Hepatocyte (in vitro differentiated cells): ENCODE results near the gene LMF1. TPM values are rescaled to one million over a fixed set of nuclear protein-coding genes. Genes with fewer than 3 reads are reported as not detected.
A peak's percentile ranks its signal among the peaks of the same experiment; 100 is the strongest.

Experiments
- DNase-seq: peaks from one replicate; pipeline ENCODE4 v3.0.0-alpha.2; 2016; ENCODE audit warnings: low spot score
- H2AFZ ChIP-seq: fragments of 200-600 bp; sonication (generic); 2 replicates; pipeline ENCODE4 v1.6.0; 2016; ENCODE audit warnings: antibody characterized with exemption, mild to moderate bottlenecking
- H3K27ac ChIP-seq: fragments of 200-600 bp; sonication (generic); 2 replicates; pipeline ENCODE4 v1.5.1; 2016; ENCODE audit warnings: mild to moderate bottlenecking
- H3K27me3 ChIP-seq: fragments of 200-600 bp; sonication (generic); 2 replicates; pipeline ENCODE4 v1.6.1; 2016
- H3K36me3 ChIP-seq: fragments of 200-600 bp; sonication (generic); replicated peaks from 2 replicates; pipeline ENCODE4 v1.5.1; 2016; ENCODE audit warnings: low read depth; ENCODE audit not compliant: insufficient read depth
- H3K4me1 ChIP-seq: fragments of 200-600 bp; sonication (generic); 2 replicates; pipeline ENCODE4 v1.5.1; 2016; ENCODE audit warnings: mild to moderate bottlenecking, moderate library complexity; ENCODE audit not compliant: insufficient read depth
- H3K4me2 ChIP-seq: fragments of 200-600 bp; sonication (generic); 2 replicates; pipeline ENCODE4 v1.6.0; 2016
- H3K4me3 ChIP-seq: fragments of 200-600 bp; sonication (generic); 2 replicates; pipeline ENCODE4 v1.5.1; 2016; ENCODE audit warnings: mild to moderate bottlenecking
- H3K79me2 ChIP-seq: fragments of 200-600 bp; sonication (generic); 2 replicates; pipeline ENCODE4 v1.6.0; 2017; ENCODE audit warnings: mild to moderate bottlenecking
- H3K9me2 ChIP-seq: fragments of 200-600 bp; sonication (generic); replicated peaks from 2 replicates; pipeline ENCODE4 v1.6.0; 2017; ENCODE audit warnings: mild to moderate bottlenecking; ENCODE audit not compliant: insufficient read depth
- H3K9me3 ChIP-seq: fragments of 200-600 bp; sonication (generic); 2 replicates; pipeline ENCODE4 v1.5.1; 2016; ENCODE audit warnings: low read depth, mild to moderate bottlenecking
- H4K20me1 ChIP-seq: fragments of 200-600 bp; sonication (generic); 2 replicates; pipeline ENCODE4 v1.6.0; 2016; ENCODE audit warnings: mild to moderate bottlenecking; ENCODE audit not compliant: insufficient read depth, poor library complexity, severe bottlenecking
- CTCF ChIP-seq: fragments of 200-600 bp; sonication (generic); IDR thresholded peaks from 2 replicates; pipeline ENCODE4 v1.5.1; 2016; ENCODE audit warnings: antibody characterized with exemption, mild to moderate bottlenecking; ENCODE audit not compliant: poor library complexity
- EZH2 ChIP-seq: fragments of 200-600 bp; sonication (generic); IDR thresholded peaks from 2 replicates; pipeline ENCODE4 v1.6.1; 2016; ENCODE audit warnings: antibody characterized with exemption, mild to moderate bottlenecking, borderline replicate concordance
- EZH2phosphoT487 ChIP-seq: fragments of 200-600 bp; sonication (generic); IDR thresholded peaks from one replicate; pipeline ENCODE4 v1.6.1; 2018; ENCODE audit warnings: antibody characterized with exemption, mild to moderate bottlenecking, low read depth, moderate library complexity; ENCODE audit not compliant: unreplicated experiment, severe bottlenecking
- WGBS: methylation state at CpG from one replicate; pipeline ENCODE4 v1.1.6; 2016; ENCODE audit warnings: low lambda C conversion rate; ENCODE audit errors: missing lambda C conversion rate; 5-methylcytosine and 5-hydroxymethylcytosine counted together
- polyA plus RNA-seq: library from polyadenylated mRNA; unstranded; fragments of >200 nt; fragmentation: Nextera tagmentation; extraction: Ambion mirVana; gene quantifications from 2 replicates; pipeline ENCODE4 v1.2.1, GENCODE V29; 2016
- total RNA-seq: library from RNA; depleted of rRNA; stranded (reverse); fragments of >200 nt; gene quantifications from 2 replicates; pipeline ENCODE4 v1.2.3, GENCODE V29; 2014

The LMF1 gene
- total and polyA plus RNA-seq, 2 experiments from 2014 or later: 27.2 to 34.3 TPM

DNA sequence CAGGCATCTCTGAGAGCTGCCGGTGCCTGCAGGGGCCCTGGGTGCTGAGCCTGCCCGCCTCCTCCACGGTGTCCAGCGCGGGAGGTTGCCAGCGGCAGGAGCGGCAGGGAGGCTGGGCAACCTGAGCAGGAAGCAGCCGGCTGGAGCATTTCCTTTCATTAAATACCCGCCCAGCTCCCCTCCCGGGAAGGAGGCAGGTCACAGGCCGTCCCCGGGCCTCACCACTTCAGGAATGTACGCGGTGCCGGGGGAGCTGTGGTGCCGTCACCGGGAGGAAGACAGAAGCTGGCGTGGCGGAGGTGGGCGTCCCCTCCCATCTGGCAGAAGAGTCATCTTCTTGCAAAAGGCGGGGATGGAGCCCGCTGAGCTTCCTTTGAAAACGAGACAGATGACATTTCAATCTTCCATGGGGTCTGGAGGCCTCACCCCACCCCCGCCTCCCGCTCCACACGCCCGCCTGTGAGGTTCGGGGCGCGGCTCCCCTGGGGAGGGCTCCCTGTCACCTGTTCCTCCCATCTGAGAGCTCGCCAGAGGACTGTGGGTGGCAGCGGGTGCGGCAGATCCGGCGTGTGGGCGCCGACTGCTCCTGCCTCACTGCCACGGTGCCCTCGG lies 26.8 kb upstream of the LMF1 start:
- TF ChIP-seq EZH2phosphoT487 (no peak), CTCF (no peak), EZH2 (no peak)
- no peaks in the 10 kb centered on the region for H3K36me3 ChIP-seq
- no peak overlapping the region for H3K4me3 ChIP-seq
- H3K9me3 ChIP-seq: no peaks in the 10 kb centered on the region
- H4K20me1 ChIP-seq: no peaks in the 10 kb centered on the region
- peaks cover 7% of the 10 kb centered on the region for H3K4me1 ChIP-seq
- DNase-seq: peak; percentile 79
- no peaks in the 10 kb centered on the region for H3K27me3 ChIP-seq
- peak overlapping the region; percentile 72 for H3K4me2 ChIP-seq
- peak overlapping the region; percentile 57 for H3K27ac ChIP-seq
- no peaks in the 10 kb centered on the region for H3K79me2 ChIP-seq
- peak overlapping the region; percentile 62 for H2AFZ ChIP-seq
- 48% methylated on average over 37 of the region's 39 CpGs for WGBS
- H3K9me2 ChIP-seq: no peaks in the 10 kb centered on the region

- Histone ChIP-seq H3K79me2 (no peaks in the 10 kb centered on the region), H3K4me3 (no peak overlapping the region), H4K20me1 (no peaks in the 10 kb centered on the region), H3K27ac (no peak overlapping the region), H3K4me1 (peaks cover 7% of the 10 kb centered on the region), H2AFZ (no peak overlapping the region), H3K27me3 (no peaks in the 10 kb centered on the region), H3K9me2 (no peaks in the 10 kb centered on the region), H3K4me2 (no peak overlapping the region), H3K36me3 (no peaks in the 10 kb centered on the region), H3K9me3 (no peaks in the 10 kb centered on the region)
- WGBS: 95% methylated on average over 6 of the region's 6 CpGs
- DNase-seq: no peak
- TF ChIP-seq EZH2: no peak
- no peak for TF ChIP-seq CTCF
- no peak for TF ChIP-seq EZH2phosphoT487
Measured at GRCh38 chr16:996681-997080, 25.9 kb upstream of the LMF1 start.

DNA sequence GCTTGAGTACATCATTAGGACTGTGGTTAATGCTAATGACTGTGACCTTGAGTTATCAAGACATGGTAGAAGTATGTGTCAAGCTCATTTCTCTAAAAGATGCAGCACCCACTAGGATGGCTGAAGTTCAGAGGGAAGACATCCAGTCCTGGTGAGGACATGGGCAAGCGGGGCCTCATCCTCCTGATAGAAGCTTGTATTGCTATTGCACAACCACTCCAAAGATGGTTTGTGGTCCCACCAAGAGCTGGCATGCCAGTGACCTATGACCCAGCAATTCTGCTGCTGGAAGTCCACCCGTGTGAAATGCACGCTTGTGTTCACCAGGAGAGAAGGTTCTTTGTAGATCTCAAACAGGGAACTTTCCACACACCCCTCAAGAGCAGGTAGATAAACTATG lies 25.0 kb upstream of the LMF1 start:
- H3K9me2 ChIP-seq: no peaks in the 10 kb centered on the region
- H3K4me1 ChIP-seq: peaks cover 7% of the 10 kb centered on the region
- no peak overlapping the region for H2AFZ ChIP-seq
- TF ChIP-seq EZH2phosphoT487 (no peak), CTCF (no peak), EZH2 (no peak)
- no peaks in the 10 kb centered on the region for H3K79me2 ChIP-seq
- 88% methylated on average over 3 of the region's 3 CpGs for WGBS
- H3K4me2 ChIP-seq: no peak overlapping the region
- H3K27ac ChIP-seq: no peak overlapping the region
- no peak overlapping the region for H3K4me3 ChIP-seq
- no peaks in the 10 kb centered on the region for H3K9me3 ChIP-seq
- no peaks in the 10 kb centered on the region for H3K27me3 ChIP-seq
- H4K20me1 ChIP-seq: no peaks in the 10 kb centered on the region
- no peaks in the 10 kb centered on the region for H3K36me3 ChIP-seq
- DNase-seq: no peak
